NCI-H2107 treated with DMSO at 0.1 percent for 48 hours (cell line): ENCODE measurements around the gene SLC2A1.
"Not testable (repeated sequence)": the region's sequence is repeated elsewhere in the genome, so short reads cannot be mapped to it uniquely, and the experiment has no call there.

Source experiments
- DNase-seq: peaks from one replicate; lab custom pipeline; 2025; ENCODE audit not compliant: unreplicated experiment; lab: John Stamatoyannopoulos, UW

The SLC2A1 gene

GRCh38 chr1:42930178-42931107 lies 28.2 kb downstream of the SLC2A1 start:
- DNase-seq = no peak

GRCh38 chr1:42929434-42930177 lies 29.1 kb downstream of the SLC2A1 start:
- no peak for DNase-seq

GRCh38 chr1:42928859-42929258 lies 29.8 kb downstream of the SLC2A1 start:
- DNase-seq = no peak

GRCh38 chr1:42927920-42928505 lies 30.7 kb downstream of the SLC2A1 start:
- DNase-seq = no peak

GRCh38 chr1:42927274-42927841 lies 31.3 kb downstream of the SLC2A1 start:
- DNase-seq = no peak

- DNase-seq = no peak
Observed at GRCh38 chr1:42926879-42927242, 31.8 kb downstream of the SLC2A1 start.

GRCh38 chr1:42926235-42926878 lies 32.3 kb downstream of the SLC2A1 start:
- no peak for DNase-seq

- peak; percentile 66 for DNase-seq
Observed at GRCh38 chr1:42924851-42925760, 33.6 kb downstream of the SLC2A1 start.

GRCh38 chr1:42924082-42924850 lies 34.4 kb downstream of the SLC2A1 start:
- DNase-seq = peak; percentile 97

GRCh38 chr1:42923367-42924081 lies 35.1 kb downstream of the SLC2A1 start:
- DNase-seq = no peak

GRCh38 chr1:42922687-42923366 lies 35.8 kb downstream of the SLC2A1 start:
- peak; percentile 71 for DNase-seq

GRCh38 chr1:42921769-42922168 lies 36.9 kb downstream of the SLC2A1 start:
- no peak for DNase-seq

GRCh38 chr1:42919651-42920050 lies 39.0 kb downstream of the SLC2A1 start:
- DNase-seq = not testable (repeated sequence)

GRCh38 chr1:42917241-42917495 lies 41.5 kb downstream of the SLC2A1 start:
- DNase-seq = no peak

GRCh38 chr1:42915456-42915855 lies 43.2 kb downstream of the SLC2A1 start:
- no peak for DNase-seq

GRCh38 chr1:42914092-42914627 lies 44.5 kb downstream of the SLC2A1 start:
- no peak for DNase-seq

GRCh38 chr1:42913426-42914091 lies 45.1 kb downstream of the SLC2A1 start:
- DNase-seq = peak; percentile 89
